Esophagus muscularis mucosa (tissue), 4 donors: Measurements from ENCODE around the gene KLHL3. TPM values are rescaled to one million over a fixed set of nuclear protein-coding genes. Genes with fewer than 3 reads are reported as not detected.
A peak's percentile ranks its signal among the peaks of the same experiment; 100 is the strongest.

Experiments
- DNase-seq: peaks from one replicate; pipeline ENCODE4 v3.0.0-alpha.2; 2017; ENCODE audit errors: extremely low spot score
- H3K27ac ChIP-seq, 4 donors: fragments of 200-600 bp; sonication (generic); replicated peaks in 1 of 4; 1 replicate in 3 of 4; 2 replicates in 1 of 4; pipeline ENCODE4 v1.5.1; 2016 to 2019; ENCODE audit warnings: mild to moderate bottlenecking in 1 of 4
- H3K27me3 ChIP-seq, 4 donors: fragments of 200-600 bp; sonication (generic); one replicate each; pipeline versions ENCODE4 v1.5.1 to v1.6.0; 2016 to 2019
- H3K36me3 ChIP-seq, 4 donors: fragments of 200-600 bp; sonication (generic); one replicate each; pipeline ENCODE4 v1.5.1; 2016 to 2019
- H3K4me1 ChIP-seq, 4 donors: fragments of 200-600 bp; sonication (generic); one replicate each; pipeline ENCODE4 v1.5.1; 2016 to 2019
- H3K4me3 ChIP-seq, 4 donors: fragments of 200-600 bp; sonication (generic); 1 replicate in 2 of 4; 2 replicates in 2 of 4; pipeline ENCODE4 v1.5.1; 2016 to 2019; ENCODE audit warnings: mild to moderate bottlenecking in 4 of 4, moderate library complexity in 1 of 4
- H3K9me3 ChIP-seq, 4 donors: fragments of 200-600 bp; sonication (generic); 1 replicate in 3 of 4; 2 replicates in 1 of 4; pipeline ENCODE4 v1.5.1; 2016 to 2019
- CTCF ChIP-seq, 3 experiments: fragments of 200-600 bp in 2 of 3; fragments of 450-650 bp in 1 of 3; sonication (generic) in 2 of 3; IDR thresholded peaks; one replicate each; pipeline ENCODE4 v1.5.1; 2017 to 2019; ENCODE audit warnings: antibody characterized with exemption in 3 of 3, mild to moderate bottlenecking in 2 of 3, moderate library complexity in 1 of 3
- EP300 ChIP-seq: sonication (generic); formaldehyde crosslinking; IDR thresholded peaks from one replicate; pipeline ENCODE4 v1.6.1; 2017; ENCODE audit warnings: antibody characterized with exemption
- POLR2A ChIP-seq: fragments of 450-650 bp; IDR thresholded peaks from one replicate; pipeline ENCODE4 v1.6.1; 2017; ENCODE audit warnings: antibody characterized with exemption, moderate library complexity, mild to moderate bottlenecking, low read depth
- POLR2AphosphoS5 ChIP-seq, 2 donors: sonication (generic); formaldehyde crosslinking; IDR thresholded peaks; one replicate each; pipeline ENCODE4 v1.6.1; 2017; ENCODE audit warnings: antibody characterized with exemption in 2 of 2
- WGBS: methylation state at CpG from one replicate; pipeline ENCODE4 v1.1.5; 2018; 5-methylcytosine and 5-hydroxymethylcytosine counted together
- intact Hi-C: fragments of 100-400 bp; cut with DNase I; formaldehyde crosslinking; loops from one replicate; pipeline ENCODE4 v1.15.1; 2023
- total RNA-seq, 4 donors: library from RNA; depleted of rRNA; stranded (reverse); fragments of >200 nt; gene quantifications; one replicate each; pipeline versions ENCODE4 v1.1.0 to v1.2.1, GENCODE V29; 2016

KLHL3 gene
- total RNA-seq, 4 donors from 2014 or later, result 3.0 to 7.8 (median 5.6) TPM

- TF ChIP-seq POLR2AphosphoS5 (IDR thresholded peaks at IDR 0.05) (no peak), EP300 (no peak), CTCF (IDR thresholded peaks at IDR 0.05) (no peak), POLR2A (no peak)
- 87% methylated on average over 4 of the region's 4 CpGs for WGBS
- H3K4me1 ChIP-seq, result no peaks in the 10 kb centered on the region
- H3K27ac ChIP-seq, result no peak overlapping the region
- H3K36me3 ChIP-seq, result peaks cover 0 to 22% (median 9%) of the 10 kb centered on the region in 4 donors
- DNase-seq, result peak; percentile 81
- intact Hi-C loops, result no loop called here
- no peaks in the 10 kb centered on the region for H3K9me3 ChIP-seq
- H3K4me3 ChIP-seq, result no peak overlapping the region
- H3K27me3 ChIP-seq, result no peaks in the 10 kb centered on the region
These were observed 93.8 kb downstream of the KLHL3 start for GRCh38 chr5:137642091-137642490.

GRCh38 chr5:137641148-137641547 lies 94.7 kb downstream of the KLHL3 start:
- H3K4me1 ChIP-seq, result no peaks in the 10 kb centered on the region
- H3K27ac ChIP-seq, result no peak overlapping the region
- WGBS, result 79% methylated on average over 1 of the region's 1 CpG
- intact Hi-C loops, result no loop called here
- H3K36me3 ChIP-seq, result peaks cover 0 to 28% (median 10%) of the 10 kb centered on the region in 4 donors
- DNase-seq, result peak; percentile 87
- H3K9me3 ChIP-seq, result no peaks in the 10 kb centered on the region
- H3K27me3 ChIP-seq, result no peaks in the 10 kb centered on the region
- no peak for TF ChIP-seq POLR2A
- TF ChIP-seq CTCF (IDR thresholded peaks at IDR 0.05), result no peak
- TF ChIP-seq EP300, result no peak
- no peak for TF ChIP-seq POLR2AphosphoS5 (IDR thresholded peaks at IDR 0.05)
- no peak overlapping the region for H3K4me3 ChIP-seq

- no peaks in the 10 kb centered on the region for H3K9me3 ChIP-seq
These were observed 96.2 kb downstream of the KLHL3 start for GRCh38 chr5:137639645-137640044.

GRCh38 chr5:137638841-137639240 lies 97.0 kb downstream of the KLHL3 start:
- intact Hi-C loops, result no loop called here
- Histone ChIP-seq H3K27me3 (no peaks in the 10 kb centered on the region), H3K4me3 (no peak overlapping the region), H3K9me3 (no peaks in the 10 kb centered on the region), H3K4me1 (no peaks in the 10 kb centered on the region), H3K36me3 (peaks cover 0 to 28% (median 10%) of the 10 kb centered on the region in 4 donors), H3K27ac (no peak overlapping the region)
- DNase-seq, result peak; percentile 53
- WGBS, result 95% methylated on average over 12 of the region's 13 CpGs
- TF ChIP-seq CTCF (IDR thresholded peaks at IDR 0.05) (no peak), EP300 (no peak), POLR2AphosphoS5 (IDR thresholded peaks at IDR 0.05) (no peak), POLR2A (no peak)

More at GRCh38 chr5:137639645-137640044, 96.2 kb downstream of the KLHL3 start:
- no peak for DNase-seq
- Histone ChIP-seq H3K27ac (no peak overlapping the region), H3K4me3 (no peak overlapping the region), H3K4me1 (no peaks in the 10 kb centered on the region), H3K36me3 (peaks cover 0 to 28% (median 10%) of the 10 kb centered on the region in 4 donors), H3K27me3 (no peaks in the 10 kb centered on the region)
- intact Hi-C loops, result no loop called here
- 86% methylated on average over 11 of the region's 11 CpGs for WGBS
- TF ChIP-seq POLR2AphosphoS5 (IDR thresholded peaks at IDR 0.05), result no peak
- TF ChIP-seq CTCF (IDR thresholded peaks at IDR 0.05), result no peak
- TF ChIP-seq EP300, result no peak
- no peak for TF ChIP-seq POLR2A
